Right hindlimb (tissue), 1 donor: ENCODE measurements around the gene AFF3.

Source experiments
- DNase-seq: peaks from one replicate; pipeline ENCODE4 v3.0.0-alpha.2; 2018

The AFF3 gene

GRCh38 chr2:99811544-99811943 is 330.8 kb downstream of the AFF3 start:
- DNase-seq, result no peak

DNA sequence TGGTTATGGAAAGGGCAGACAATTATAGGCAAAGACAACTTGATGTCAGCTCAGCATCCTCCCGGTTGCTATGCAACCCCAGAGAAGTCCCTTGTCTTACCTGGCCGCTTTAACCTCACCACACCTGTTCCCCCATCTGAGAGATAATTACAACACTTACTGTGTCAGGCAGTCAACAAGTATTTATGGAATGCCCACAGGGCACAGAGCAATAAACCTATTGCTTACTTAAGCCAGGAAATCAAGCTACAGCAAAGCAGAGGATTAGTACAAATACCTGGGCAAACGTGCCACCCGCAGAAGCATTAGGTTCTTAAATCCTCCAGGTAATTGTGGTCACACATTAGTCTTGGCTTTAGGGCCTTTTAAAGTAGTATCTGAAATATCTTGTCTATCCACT is 332.2 kb downstream of the AFF3 start:
- DNase-seq, result no peak

GRCh38 chr2:99809259-99809900 is 333.0 kb downstream of the AFF3 start:
- DNase-seq, result no peak

- DNase-seq, result no peak
Observed at GRCh38 chr2:99808361-99809200, 333.8 kb downstream of the AFF3 start.

DNA sequence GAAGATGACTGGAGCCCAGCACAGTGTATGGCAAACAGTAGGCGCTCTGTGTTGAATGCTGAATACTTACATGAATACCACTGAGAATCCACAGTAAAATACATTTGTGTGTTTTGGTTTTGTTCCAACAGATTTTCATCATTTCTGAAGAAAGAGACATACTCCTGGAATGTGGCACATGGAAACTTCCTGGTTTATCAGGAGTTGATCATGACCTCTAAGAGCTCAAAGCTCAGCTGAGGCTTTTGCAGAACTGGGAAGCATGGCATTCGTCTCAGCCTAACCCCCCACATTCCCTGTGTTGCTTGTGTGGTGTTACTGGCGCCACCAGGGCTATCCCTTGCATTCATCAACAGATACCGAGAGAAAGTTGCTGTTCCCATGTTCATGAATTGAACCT is 335.6 kb downstream of the AFF3 start:
- no peak for DNase-seq

DNA sequence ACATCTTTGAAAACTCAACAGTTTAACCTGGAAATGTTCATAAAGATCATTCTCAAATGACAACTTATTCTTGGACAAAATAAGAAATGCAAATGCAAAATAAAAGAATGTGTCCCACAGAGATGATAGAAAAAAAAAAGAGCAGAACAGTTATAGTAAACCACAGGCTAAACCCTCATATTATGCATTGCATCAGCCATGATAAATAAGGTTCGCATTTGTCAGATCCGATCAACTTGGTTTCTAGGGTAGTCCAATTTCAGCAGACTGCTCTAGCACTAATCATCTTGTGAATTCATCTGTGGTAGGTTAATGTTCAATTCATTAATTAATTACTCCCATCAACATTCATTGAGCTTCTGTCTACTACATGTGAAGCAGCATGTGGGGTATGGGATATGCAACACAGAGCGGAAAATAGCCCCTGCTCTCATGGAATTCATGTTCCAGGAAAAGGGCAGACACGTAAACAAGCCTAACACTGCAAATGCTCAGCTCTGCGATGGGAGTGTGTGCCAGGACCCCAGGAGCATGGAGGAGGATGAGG is 336.4 kb downstream of the AFF3 start:
- DNase-seq, result no peak

DNA sequence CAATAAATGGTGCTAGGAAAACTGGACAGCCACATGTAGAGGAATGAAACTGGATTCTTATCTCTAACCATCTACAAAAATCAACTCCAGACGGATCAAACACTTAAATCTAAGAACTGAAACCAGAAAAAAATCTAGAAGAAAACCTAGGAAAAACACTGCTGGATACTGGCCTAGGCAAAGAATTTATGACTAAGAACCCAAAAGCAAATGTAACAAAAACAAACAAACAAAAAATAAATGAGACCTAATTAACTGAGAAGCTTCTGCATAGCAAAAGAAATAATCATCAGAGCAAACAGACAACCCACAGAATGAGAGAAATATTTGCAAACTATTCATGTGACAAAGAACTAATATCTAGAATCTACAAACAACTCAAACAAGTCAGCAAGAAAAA is 338.5 kb downstream of the AFF3 start:
- DNase-seq, result no peak

DNA sequence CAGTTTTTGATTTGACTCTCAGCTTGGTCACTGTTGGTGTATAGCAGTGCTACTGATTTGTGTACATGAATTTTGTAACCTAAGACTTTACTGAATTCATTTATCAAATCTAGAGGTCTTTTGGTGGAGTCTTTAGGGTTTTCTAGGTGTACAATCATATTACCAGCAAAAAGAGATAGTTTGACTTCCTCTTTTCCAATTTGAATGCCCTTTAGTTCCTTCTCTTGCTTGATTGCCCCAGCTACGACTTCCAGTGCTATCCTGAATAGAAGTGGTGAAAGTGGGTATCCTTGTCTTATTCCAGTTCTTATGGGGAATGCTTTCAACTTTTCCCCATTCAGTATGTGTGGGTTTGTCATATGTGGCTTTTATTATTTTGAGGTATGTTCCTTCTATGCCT is 339.7 kb downstream of the AFF3 start:
- DNase-seq, result no peak

DNA sequence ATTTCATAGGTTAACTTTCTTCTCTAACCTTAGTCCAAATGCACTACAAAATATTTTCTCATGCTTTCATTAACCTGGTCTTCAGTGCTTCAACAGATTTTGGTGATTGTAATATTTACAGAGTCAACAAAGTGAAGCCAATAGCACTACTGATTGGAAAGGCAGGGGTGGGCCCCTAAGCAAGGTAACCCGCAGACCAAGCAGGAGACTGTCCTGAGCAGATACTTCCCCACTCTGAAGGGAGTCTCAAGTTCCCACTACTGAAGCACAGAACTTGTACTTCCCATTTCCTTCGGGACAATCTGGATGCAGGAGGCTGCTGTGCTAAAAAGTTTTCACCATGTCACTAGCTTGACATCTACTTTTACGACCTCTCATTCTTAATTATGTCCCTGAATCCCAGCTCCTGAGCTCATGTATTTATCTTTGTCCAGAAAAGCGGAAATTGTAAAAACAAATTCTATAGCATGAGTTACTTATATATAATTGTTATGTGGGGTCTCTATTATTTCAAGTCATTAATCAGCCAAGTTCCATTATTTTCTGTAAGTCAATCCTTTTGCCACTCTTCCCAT is 341.0 kb downstream of the AFF3 start:
- no peak for DNase-seq

GRCh38 chr2:99797475-99797874 is 344.9 kb downstream of the AFF3 start:
- no peak for DNase-seq

DNA sequence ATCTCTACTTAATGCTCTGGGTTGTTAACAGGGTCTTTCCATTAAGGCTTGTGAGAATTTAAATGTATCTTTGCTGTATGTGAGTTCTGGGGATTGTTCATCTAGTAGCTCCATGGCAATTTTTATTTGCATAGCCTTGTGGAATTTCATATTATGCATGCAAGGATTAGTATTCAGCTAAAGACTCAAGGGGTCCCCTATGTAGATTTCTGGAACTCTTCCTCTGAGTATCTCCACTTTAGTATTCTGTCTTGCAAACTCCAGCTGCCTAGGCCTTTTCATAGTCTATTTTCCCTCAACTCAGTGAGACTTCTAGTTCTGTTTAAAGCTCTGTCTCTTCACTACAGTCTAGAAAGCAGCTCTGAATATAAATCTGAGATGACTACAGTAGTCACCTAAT is 348.0 kb downstream of the AFF3 start:
- DNase-seq, result no peak

- DNase-seq, result no peak
Observed at GRCh38 chr2:99793022-99793421, 349.4 kb downstream of the AFF3 start.

GRCh38 chr2:99789849-99790248 is 352.5 kb downstream of the AFF3 start:
- no peak for DNase-seq

GRCh38 chr2:99787769-99788382 is 354.5 kb downstream of the AFF3 start:
- DNase-seq, result no peak

DNA sequence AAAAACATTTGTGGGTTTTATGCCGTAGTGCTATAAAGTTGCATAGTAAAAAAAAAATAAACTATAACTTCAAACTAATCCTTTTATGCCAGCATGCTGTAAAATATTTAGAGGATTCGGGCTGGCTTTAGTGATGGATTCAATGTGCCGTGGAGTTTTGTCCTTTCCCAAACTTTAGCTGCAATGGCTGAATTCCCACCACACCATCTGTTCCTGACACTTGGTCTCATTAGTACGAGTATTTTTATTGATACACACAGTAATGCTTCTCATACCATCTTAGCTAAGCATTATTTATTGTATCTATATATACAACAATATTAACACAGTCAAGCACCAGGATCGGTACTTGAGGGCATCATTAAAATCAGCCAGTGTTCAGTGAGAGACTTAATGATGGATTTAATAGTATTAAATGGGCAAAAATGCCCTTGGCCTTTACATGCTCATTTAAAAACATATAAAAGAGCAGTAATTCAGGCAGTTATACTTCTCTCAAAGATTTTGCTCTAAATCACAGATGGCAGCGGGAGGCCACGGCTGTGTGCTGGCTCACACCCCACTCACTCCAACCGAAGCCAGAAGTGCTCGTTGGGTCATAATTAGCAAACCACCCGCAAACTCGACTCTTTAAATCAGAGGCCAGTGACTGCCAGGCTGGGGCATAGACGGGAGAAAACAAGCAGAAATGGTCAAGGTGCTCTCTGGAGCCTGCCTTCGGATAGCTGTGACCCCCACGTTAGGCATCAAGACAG is 355.6 kb downstream of the AFF3 start:
- no peak for DNase-seq

GRCh38 chr2:99784946-99785345 is 357.4 kb downstream of the AFF3 start:
- no peak for DNase-seq

DNA sequence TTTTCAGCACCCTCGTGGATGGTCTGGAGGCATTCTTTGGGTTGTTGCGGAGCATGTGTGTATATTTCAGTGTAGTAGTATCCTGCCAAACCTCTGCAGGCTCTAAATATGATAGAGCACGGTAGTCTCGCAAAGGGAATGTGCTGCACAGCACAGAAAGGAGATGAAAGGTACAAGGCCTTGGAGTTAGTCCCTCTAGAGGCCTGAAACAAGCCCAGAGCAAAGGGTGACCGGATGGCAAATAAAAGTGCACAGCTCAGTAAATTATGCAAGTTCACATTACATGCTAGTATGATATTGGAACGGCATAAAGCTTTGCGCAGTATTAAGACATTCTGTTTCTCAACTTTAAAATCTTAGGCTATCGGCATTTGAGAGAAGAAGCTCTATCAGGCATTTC is 358.1 kb downstream of the AFF3 start:
- DNase-seq, result no peak

DNA sequence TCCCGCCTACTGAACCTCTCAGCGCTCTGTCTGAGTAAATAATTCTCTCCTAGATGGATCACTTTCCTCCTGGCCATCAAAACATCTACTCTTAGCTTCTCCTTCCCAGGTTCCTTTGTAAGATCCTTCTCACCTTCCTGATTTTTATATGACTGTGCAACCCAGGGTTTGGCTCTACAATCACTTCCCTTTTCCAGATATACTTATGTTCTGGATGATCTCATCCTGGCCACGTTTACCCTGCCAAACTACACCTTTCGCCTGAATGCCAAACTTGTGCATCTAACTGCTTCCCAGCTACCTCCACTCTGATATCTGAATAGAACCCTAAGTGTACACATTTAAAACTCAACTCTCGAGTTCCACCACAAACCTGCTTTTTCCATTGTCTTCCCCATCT is 362.1 kb downstream of the AFF3 start:
- no peak for DNase-seq

GRCh38 chr2:99779276-99779675 is 363.1 kb downstream of the AFF3 start:
- DNase-seq, result no peak

GRCh38 chr2:99777656-99778290 is 364.6 kb downstream of the AFF3 start:
- no peak for DNase-seq

- DNase-seq, result no peak
Observed at GRCh38 chr2:99776906-99777646, 365.3 kb downstream of the AFF3 start.
